T-helper 9 cell (primary cell): Measurements from ENCODE around the gene TNFSF4.
"Not testable (repeated sequence)": the region's sequence is repeated elsewhere in the genome, so short reads cannot be mapped to it uniquely, and the experiment has no call there.

Source experiments
- DNase-seq: peaks from one replicate; pipeline ENCODE4 v3.0.0-alpha.2; 2020
- total RNA-seq, 2 donors: gene quantifications; one replicate each; lab custom pipeline; 2026; lab: John Stamatoyannopoulos, UW

TNFSF4 gene
- 2.2 to 6.6 reads per million in 2 donors for total RNA-seq

DNA sequence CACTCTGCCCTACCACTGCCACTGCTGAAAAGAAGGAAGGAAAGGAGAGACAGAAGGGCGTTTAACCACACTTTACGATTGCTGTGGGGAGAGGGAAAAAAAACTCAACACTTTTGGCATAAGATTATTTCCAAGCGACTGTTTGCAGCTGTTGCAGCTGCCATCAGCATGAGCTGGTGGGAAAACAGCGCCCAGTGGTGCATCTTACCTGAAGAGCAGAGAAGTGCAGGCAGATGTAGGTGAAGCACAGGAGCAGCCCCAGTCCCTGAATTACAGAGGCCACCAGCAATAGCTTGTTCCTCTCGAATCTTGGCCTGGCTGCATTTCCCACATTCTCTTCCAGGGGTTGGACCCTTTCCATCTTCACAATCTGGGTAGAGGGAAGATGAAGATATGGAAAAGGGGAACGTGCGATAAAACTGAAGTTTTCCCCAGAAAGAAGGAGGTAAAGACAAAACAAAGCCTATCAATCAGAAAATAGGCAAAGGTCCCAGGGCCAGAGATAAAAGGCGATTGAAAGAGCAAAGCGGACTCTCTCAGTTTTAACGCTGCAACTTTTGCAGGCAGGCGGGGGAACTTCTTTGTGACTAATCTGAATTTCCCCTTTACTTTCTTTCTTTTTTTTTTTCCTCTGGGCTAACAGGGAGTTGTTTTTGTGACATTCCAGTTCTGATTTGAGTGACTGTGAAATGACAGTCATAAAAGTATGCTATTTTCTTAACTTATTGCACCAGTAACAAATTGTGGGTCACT, at the start of gene TNFSF4:
Gene TNFSF4, minus strand, starts transcription at position 516 of the 753 bp plus-strand sequence. Its CDS starts 155 bp downstream, at position 361.
- DNase-seq, result no peak

DNA sequence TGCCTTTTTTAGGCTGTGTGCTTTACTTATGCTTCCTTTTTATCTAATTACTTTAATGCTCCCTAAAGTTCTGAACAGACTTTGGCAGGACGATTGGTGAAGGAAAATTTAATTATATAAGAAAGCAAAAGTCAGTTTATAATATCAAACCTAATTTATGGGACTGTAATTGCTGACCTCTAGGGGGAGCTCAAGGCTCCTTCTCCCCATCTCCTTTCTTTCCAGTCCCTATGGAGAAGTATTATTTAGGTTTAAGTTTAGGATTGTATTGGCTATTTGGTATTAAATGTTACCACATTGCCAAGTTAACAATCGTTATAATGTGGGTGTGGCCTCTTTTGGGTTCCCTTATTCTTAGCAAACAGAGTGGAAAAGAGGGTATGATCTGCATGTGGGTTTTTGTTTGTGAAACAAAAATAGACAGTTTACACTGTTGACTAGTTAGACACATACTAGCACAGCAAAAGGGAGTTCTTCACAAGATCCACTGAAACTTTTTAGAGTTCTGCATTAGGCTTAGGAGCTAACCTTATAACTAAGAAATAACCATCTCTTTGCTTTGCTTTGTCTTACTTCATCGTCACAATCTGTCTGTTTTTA, 48.2 kb upstream of the TNFSF4 start:
- DNase-seq, result no peak

- DNase-seq, result no peak
Observed at GRCh38 chr1:173253046-173253445, 45.9 kb upstream of the TNFSF4 start.

DNA sequence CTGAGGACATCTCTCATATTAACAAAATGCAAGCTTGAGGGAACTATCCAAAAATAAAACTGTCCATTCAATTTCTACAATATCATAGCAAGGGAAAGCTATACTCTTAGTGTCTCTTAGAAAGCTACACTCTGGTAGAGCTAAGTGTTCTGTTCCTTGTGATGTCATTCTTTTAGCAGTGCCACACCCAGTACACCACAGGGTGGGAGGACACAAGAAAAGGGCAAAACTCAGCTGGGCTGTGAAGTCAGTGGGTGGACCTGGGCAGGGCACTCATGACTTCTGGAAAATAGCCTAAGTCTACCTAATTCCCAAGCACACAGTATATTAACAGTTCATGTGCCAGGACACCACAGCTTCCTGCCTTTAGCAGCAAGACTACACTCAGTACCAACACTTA, 42.2 kb upstream of the TNFSF4 start:
- DNase-seq, result no peak

- no peak for DNase-seq
Observed at GRCh38 chr1:173248247-173248940, 41.3 kb upstream of the TNFSF4 start.

GRCh38 chr1:173245892-173246291, 38.8 kb upstream of the TNFSF4 start:
- DNase-seq, result no peak

GRCh38 chr1:173243300-173243699, 36.2 kb upstream of the TNFSF4 start:
- no peak for DNase-seq

DNA sequence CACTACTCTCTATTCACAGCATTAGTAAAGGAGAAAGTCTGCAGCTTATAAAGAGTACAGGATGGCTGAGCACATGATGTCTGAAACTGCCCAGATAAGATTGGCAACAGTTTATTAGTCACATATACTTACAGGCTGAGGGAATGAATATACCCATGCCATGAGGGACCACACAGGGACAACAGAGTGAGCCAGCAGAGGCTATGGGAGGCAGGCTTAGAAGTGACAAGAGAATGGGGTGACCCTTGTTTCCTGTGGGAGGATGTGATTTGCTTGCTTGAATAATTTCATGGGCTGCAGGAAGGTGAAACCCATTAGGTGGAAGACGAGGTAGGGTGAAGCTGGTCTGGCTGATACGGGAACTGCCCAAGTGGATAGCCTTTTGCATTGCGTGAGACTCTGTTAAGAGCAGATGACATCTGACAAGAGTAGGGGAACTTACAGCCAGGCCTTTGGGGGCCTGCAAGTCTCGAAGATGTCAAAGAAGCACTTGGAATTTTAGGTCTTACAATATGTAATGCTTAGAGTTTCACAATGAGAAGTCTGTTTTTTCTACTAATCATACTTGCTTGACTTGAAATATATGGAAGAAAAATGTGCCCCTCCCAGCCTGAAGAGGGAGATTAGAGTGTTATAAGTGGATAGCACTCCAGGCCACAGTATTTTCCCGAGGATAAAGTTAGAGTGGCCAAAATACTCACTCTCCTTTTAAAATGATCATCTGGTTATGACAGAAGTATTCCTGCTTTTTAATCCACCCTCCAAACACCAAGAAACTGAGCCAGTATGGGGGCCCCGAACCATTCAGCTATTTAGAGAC, 34.6 kb upstream of the TNFSF4 start:
- DNase-seq, result no peak

GRCh38 chr1:173240609-173241008, 33.5 kb upstream of the TNFSF4 start:
- DNase-seq, result no peak

- no peak for DNase-seq
Observed at GRCh38 chr1:173239058-173239457, 31.9 kb upstream of the TNFSF4 start.

GRCh38 chr1:173234899-173235298, 27.8 kb upstream of the TNFSF4 start:
- DNase-seq, result no peak

GRCh38 chr1:173234434-173234833, 27.3 kb upstream of the TNFSF4 start:
- not testable (repeated sequence) for DNase-seq

- not testable (repeated sequence) for DNase-seq
Observed at GRCh38 chr1:173229031-173229430, 21.9 kb upstream of the TNFSF4 start.

DNA sequence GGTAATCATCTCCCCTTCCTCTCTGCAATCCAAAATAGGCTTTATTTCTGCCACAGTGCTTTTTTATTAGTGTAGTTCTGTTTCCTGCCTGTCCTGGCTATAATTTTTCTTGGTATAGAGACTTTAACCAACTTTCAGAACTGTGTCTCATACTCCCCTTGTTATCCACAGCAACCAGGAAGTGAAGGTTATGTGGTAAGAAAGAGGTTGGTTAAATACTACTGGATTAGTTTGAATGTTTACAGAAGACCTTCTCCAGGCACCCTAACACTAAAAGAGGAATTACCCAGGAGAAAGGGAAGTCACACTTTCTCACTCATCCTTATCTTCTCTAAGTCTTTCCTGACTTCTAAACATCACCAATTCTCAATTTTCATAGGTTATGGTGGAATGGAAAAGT, 17.8 kb upstream of the TNFSF4 start:
- DNase-seq, result no peak

- DNase-seq, result no peak
Observed at GRCh38 chr1:173224280-173224892, 17.3 kb upstream of the TNFSF4 start.

GRCh38 chr1:173223031-173223380, 15.9 kb upstream of the TNFSF4 start:
- no peak for DNase-seq

DNA sequence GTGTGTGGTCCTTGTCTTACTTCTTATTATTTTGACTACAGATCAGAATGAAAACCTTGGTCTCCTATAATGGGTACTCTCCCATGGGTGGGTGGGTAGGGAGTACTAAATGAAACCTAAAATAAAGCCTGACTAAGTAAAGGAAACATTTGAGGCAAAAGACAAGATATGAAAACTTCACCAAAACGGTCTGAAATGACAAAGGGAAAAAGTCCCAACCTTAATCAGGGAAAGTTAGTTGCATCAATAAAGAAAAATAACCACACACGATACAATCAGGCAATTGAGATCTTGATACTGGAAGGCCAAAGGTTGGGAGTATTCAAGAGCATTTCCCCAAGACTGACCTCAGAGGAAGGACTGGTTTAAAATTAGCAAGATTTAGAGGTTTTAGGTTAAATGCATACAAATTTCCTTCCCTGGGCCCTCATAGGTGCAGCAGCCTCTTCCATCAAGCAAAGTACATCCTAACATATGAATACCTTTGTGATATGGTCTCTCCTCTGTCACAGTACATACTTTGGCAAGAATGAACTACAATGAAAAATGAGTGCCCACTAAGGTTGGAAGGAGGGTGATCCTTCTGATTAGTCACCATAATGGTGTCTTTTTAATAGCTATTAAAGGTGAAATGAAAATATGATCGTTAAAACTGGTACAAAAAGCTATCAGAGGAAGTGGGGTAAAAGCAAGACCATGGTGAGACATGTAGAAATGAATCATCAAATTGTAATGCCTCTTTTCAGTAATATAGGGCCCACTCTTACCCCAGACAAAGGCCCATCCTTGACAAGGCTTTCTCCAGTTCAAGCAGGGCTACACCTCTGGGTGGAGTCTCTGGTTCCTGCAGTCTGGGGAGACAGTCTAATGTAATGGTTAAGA, 15.3 kb upstream of the TNFSF4 start:
- no peak for DNase-seq

DNA sequence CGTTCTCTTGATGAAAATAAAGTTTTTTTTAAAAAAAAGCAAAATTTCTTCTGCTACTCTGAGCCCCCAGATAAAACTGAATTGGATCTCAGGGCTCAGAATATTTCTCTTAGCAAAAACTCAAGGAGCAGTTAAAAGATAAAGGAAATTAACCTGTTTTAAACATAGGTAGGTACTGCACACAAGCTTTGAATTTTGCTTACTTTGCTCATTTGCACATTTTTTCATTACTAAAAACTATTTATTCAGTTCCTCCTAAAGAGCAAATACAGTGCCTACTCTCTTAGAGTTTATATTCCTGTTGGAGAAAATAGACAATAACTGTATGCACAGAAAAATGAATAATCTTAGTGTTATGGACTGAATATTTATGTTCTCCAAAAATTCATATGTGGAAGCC, 13.0 kb upstream of the TNFSF4 start:
- DNase-seq, result no peak

DNA sequence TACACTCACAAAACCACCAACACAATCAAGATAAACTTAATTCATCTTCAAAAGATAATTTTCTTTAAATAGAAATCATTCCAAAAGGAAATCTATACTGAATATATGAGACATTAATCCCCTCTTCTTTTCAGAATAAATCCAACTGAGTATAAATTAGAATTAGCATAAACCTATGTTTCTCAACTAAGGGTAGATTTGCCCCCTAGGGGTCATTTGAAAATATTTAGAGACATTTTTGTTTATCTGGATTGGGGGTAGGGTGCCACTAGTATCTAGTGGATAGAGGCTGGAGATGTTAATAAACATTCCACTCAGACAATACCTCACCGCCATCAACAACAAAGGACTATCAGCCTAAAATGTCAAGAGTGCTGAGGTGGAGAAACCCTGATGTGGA, 6.5 kb upstream of the TNFSF4 start:
- no peak for DNase-seq

DNA sequence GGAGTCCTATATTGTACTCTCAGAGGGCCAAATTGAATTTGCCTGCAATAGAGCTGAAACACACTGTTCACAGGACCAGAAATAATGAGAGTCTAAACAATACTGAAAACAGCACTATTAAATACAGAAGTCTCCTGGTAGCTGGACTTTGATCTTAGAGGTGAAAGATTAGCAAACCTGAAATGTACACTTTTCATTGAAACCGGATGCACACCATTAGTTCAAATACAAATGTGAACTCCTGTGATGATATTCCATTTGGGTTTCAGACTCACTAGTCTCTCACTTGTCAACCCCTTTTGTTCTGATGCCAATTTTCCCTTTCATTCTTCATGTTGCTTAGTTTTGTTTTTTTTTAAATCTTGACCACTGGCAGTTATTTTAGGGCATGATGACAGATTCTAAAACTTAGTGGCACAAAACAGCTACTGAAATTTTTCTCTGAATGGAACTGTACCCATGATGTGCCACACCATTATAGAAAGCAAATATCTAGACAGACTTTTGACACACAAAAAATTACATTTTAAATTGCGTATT, 5.9 kb upstream of the TNFSF4 start:
- no peak for DNase-seq

- DNase-seq, result no peak
Observed at GRCh38 chr1:173210716-173211231, 3.6 kb upstream of the TNFSF4 start.
